GM18502 (cell line): ENCODE data around the gene CCL7.

ENCODE experiments used
- ATAC-seq: cut with Tn5 transposase; IDR thresholded peaks from one replicate; pipeline ENCODE4 v1.9.1; 2021; ENCODE audit warnings: mild to moderate bottlenecking; ENCODE audit not compliant: unreplicated experiment, poor library complexity

The CCL7 gene

GRCh38 chr17:34246446-34246845 lies 23.6 kb upstream of the CCL7 start:
- ATAC-seq, result no peak

- no peak for ATAC-seq
These were observed 23.1 kb upstream of the CCL7 start for GRCh38 chr17:34246881-34247280.

GRCh38 chr17:34248511-34249024 lies 21.5 kb upstream of the CCL7 start:
- no peak for ATAC-seq

GRCh38 chr17:34249061-34249460 lies 21.0 kb upstream of the CCL7 start:
- ATAC-seq, result no peak

- ATAC-seq, result no peak
These were observed 20.5 kb upstream of the CCL7 start for GRCh38 chr17:34249478-34249877.

GRCh38 chr17:34251186-34251585 lies 18.8 kb upstream of the CCL7 start:
- no peak for ATAC-seq

GRCh38 chr17:34252095-34252443 lies 18.0 kb upstream of the CCL7 start:
- ATAC-seq, result peak; percentile 48

- ATAC-seq, result no peak
These were observed 17.4 kb upstream of the CCL7 start for GRCh38 chr17:34252444-34253138.

GRCh38 chr17:34253139-34253525 lies 16.9 kb upstream of the CCL7 start:
- no peak for ATAC-seq

- ATAC-seq, result no peak
These were observed 15.9 kb upstream of the CCL7 start for GRCh38 chr17:34254146-34254545.

GRCh38 chr17:34254651-34255380 lies 15.2 kb upstream of the CCL7 start, which contains the start of gene CCL2:
CCL2 (plus strand) TSS chr17:34255285; CDS start chr17:34255350, 65 bp downstream.
- ATAC-seq, result no peak

GRCh38 chr17:34255381-34255732 lies 14.7 kb upstream of the CCL7 start:
- no peak for ATAC-seq

GRCh38 chr17:34255841-34256240 lies 14.2 kb upstream of the CCL7 start:
- no peak for ATAC-seq

GRCh38 chr17:34257299-34257985 lies 12.6 kb upstream of the CCL7 start:
- no peak for ATAC-seq

- ATAC-seq, result no peak
These were observed 12.1 kb upstream of the CCL7 start for GRCh38 chr17:34257986-34258326.

- no peak for ATAC-seq
These were observed 10.9 kb upstream of the CCL7 start for GRCh38 chr17:34259146-34259545.

GRCh38 chr17:34260861-34261260 lies 9.2 kb upstream of the CCL7 start:
- no peak for ATAC-seq

GRCh38 chr17:34261568-34262337 lies 8.3 kb upstream of the CCL7 start:
- ATAC-seq, result no peak

GRCh38 chr17:34265711-34266110 lies 4.3 kb upstream of the CCL7 start:
- ATAC-seq, result no peak

GRCh38 chr17:34275881-34276280 lies 5.9 kb downstream of the CCL7 start:
- ATAC-seq, result no peak

- no peak for ATAC-seq
These were observed 6.8 kb downstream of the CCL7 start for GRCh38 chr17:34276826-34277225.
